Measurements from ENCODE around the gene FARSB. TPM values are rescaled to one million over a fixed set of nuclear protein-coding genes. Genes with fewer than 3 reads are reported as not detected.

Gene FARSB
- total and polyA plus RNA-seq, 2 donors from 2014 or later: 17.1 to 18.2 TPM

DNA sequence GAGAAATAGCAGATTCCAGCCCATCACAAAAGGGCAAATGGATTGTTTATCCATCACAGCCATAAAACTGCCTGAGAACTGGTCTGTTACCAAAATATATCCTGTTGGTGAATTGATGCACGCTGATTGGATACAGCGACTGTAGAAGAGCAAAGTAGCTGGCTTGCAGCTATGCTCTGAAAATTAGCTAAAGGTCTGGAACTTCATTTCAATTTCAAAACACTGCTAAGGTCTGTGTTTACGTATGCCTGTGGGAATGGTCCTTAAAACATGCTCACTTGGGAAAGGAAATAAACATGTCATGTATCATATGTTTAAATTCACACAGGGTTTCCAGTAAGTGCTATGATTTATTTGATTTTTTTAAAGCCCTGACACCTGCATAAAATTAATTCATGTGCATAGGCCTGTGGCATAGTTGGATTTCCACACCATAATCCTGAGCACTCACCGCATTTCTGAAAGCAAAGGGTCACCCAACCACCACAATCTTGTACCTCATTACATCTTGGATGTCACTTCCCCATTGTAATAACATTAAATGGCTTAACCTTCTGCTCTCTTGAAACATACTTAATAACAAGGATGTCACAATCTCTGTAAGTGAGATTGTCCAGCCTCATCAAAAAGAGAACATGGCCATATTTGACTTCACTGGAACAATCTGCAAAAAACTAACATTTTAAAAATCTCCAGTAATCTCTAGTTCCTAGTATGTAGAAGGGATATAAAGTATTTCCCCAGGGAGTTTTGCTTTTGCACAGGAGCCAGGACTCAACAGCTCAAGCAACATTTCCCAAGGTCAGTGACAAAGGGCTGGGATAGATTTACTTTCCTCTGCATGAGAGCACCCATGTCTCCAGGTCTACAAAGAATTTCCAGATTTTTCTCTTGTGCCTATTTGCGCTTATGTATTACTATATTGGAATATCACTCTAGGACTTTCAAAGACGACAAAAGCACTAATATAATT lies 109.8 kb downstream of the FARSB start:
- TF ChIP-seq, protein P1, sequence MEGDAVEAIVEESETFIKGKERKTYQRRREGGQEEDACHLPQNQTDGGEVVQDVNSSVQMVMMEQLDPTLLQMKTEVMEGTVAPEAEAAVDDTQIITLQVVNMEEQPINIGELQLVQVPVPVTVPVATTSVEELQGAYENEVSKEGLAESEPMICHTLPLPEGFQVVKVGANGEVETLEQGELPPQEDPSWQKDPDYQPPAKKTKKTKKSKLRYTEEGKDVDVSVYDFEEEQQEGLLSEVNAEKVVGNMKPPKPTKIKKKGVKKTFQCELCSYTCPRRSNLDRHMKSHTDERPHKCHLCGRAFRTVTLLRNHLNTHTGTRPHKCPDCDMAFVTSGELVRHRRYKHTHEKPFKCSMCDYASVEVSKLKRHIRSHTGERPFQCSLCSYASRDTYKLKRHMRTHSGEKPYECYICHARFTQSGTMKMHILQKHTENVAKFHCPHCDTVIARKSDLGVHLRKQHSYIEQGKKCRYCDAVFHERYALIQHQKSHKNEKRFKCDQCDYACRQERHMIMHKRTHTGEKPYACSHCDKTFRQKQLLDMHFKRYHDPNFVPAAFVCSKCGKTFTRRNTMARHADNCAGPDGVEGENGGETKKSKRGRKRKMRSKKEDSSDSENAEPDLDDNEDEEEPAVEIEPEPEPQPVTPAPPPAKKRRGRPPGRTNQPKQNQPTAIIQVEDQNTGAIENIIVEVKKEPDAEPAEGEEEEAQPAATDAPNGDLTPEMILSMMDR (IDR thresholded peaks at IDR 0.05; ENCODE audit: borderline replicate concordance, extremely low read depth, insufficient read depth): no peak
- intact Hi-C loops (cut with DNase I): no loop called here

DNA sequence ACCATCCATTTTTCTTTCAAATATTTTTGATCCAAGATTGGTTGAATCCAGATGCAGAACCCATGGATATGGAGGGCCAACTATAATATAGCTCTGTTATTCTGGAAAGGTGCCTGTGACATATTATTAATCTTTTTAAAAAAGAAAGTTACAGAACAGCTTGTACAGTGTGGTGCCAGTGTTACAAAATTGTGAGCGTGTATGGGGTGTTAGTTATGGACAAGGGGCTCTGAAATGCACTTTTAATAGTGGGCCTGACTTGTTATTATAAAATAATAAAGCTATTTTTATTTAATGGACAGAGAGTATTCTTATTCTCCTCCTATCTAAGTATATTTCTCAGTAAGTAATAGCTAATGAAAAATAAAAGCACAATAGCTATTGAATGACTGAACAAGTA lies 111.2 kb downstream of the FARSB start:
- TF ChIP-seq, protein P1 (IDR thresholded peaks at IDR 0.05; ENCODE audit: borderline replicate concordance, extremely low read depth, insufficient read depth): no peak
- Histone ChIP-seq H3K4me3 (ENCODE audit: low read length in 3 of 3) (no peak overlapping the region), H3K9me3 (ENCODE audit: control insufficient read depth in 2 of 3, insufficient read depth in 1 of 3, low read length in 3 of 3) (no peaks in the 10 kb centered on the region), H3K36me3 (ENCODE audit: control insufficient read depth in 2 of 3, insufficient read depth in 3 of 3, low read length in 3 of 3) (no peaks in the 10 kb centered on the region), H3K9ac (ENCODE audit: low read length in 3 of 3) (no peak overlapping the region), H3K4me1 (ENCODE audit: control insufficient read depth in 2 of 3, insufficient read depth in 2 of 3, low read depth in 1 of 3, low read length in 3 of 3) (no peaks in the 10 kb centered on the region), H3K27ac (ENCODE audit: low read depth in 2 of 2, low read length in 2 of 2) (no peak overlapping the region), H3K27me3 (ENCODE audit: control insufficient read depth, insufficient read depth, low read length) (no peaks in the 10 kb centered on the region)
- FAIRE-seq (no peak), DNase-seq (no peak)
- intact Hi-C loops (cut with DNase I): no loop called here

More for the DNA sequence above, 109.8 kb downstream of the FARSB start:
- no peak overlapping the region for H3K4me3 ChIP-seq (ENCODE audit: low read length in 3 of 3)
- H3K4me1 ChIP-seq (ENCODE audit: control insufficient read depth in 2 of 3, insufficient read depth in 2 of 3, low read depth in 1 of 3, low read length in 3 of 3): no peaks in the 10 kb centered on the region
- H3K9me3 ChIP-seq (ENCODE audit: control insufficient read depth in 2 of 3, insufficient read depth in 1 of 3, low read length in 3 of 3): no peaks in the 10 kb centered on the region
- FAIRE-seq: no peak
- no peak overlapping the region for H3K9ac ChIP-seq (ENCODE audit: low read length in 3 of 3)
- no peaks in the 10 kb centered on the region for H3K27me3 ChIP-seq (ENCODE audit: control insufficient read depth, insufficient read depth, low read length)
- DNase-seq: peak in 3 of 5 donors; percentile 19 to 67 (median 66)
- H3K27ac ChIP-seq (ENCODE audit: low read depth in 2 of 2, low read length in 2 of 2): no peak overlapping the region
- H3K36me3 ChIP-seq (ENCODE audit: control insufficient read depth in 2 of 3, insufficient read depth in 3 of 3, low read length in 3 of 3): no peaks in the 10 kb centered on the region

DNA sequence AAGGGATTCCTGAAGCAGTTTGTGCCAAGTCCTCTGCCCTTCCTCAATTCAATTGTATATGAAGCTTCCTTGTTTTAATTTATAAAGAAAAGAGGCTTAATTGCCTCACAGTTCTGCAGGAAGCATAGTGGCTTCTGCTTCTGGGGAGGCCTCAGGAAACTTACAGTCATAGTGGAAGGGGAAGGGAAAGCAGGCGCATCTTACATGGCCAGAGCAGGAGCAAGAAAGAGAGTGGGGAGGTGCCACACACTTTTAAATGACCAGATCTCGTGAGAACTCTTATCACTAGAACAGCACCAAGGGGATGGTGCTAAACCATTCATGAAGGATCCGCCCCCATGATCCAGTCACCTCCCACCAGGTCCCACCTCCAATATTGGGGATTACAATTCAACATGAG lies 117.4 kb downstream of the FARSB start:
- Histone ChIP-seq H3K27ac (ENCODE audit: low read depth in 2 of 2, low read length in 2 of 2) (no peak overlapping the region), H3K9me3 (ENCODE audit: control insufficient read depth in 2 of 3, insufficient read depth in 1 of 3, low read length in 3 of 3) (no peaks in the 10 kb centered on the region), H3K4me3 (ENCODE audit: low read length in 3 of 3) (no peak overlapping the region), H3K4me1 (ENCODE audit: control insufficient read depth in 2 of 3, insufficient read depth in 2 of 3, low read depth in 1 of 3, low read length in 3 of 3) (no peaks in the 10 kb centered on the region), H3K9ac (ENCODE audit: low read length in 3 of 3) (no peak overlapping the region), H3K36me3 (ENCODE audit: control insufficient read depth in 2 of 3, insufficient read depth in 3 of 3, low read length in 3 of 3) (no peaks in the 10 kb centered on the region), H3K27me3 (ENCODE audit: control insufficient read depth, insufficient read depth, low read length) (no peaks in the 10 kb centered on the region)
- intact Hi-C loops (cut with DNase I): no loop called here
- FAIRE-seq (no peak), DNase-seq (no peak)
- TF ChIP-seq, protein P1 (IDR thresholded peaks at IDR 0.05; ENCODE audit: borderline replicate concordance, extremely low read depth, insufficient read depth): no peak

Measured in kidney (tissue), 14 donors.